Thyroid gland (tissue), 4 donors: ENCODE results near the gene HYAL2. TPM values are rescaled to one million over a fixed set of nuclear protein-coding genes. Genes with fewer than 3 reads are reported as not detected.

Source experiments
- DNase-seq, 2 donors: peaks; one replicate each; pipeline ENCODE4 v3.0.0-alpha.2; 2019
- H3K27ac ChIP-seq, 3 donors: fragments of 200-600 bp; sonication (generic); 1 replicate in 2 of 3; 2 replicates in 1 of 3; pipeline ENCODE4 v1.5.1; 2016 to 2019; ENCODE audit warnings: mild to moderate bottlenecking in 1 of 3, moderate library complexity in 1 of 3
- H3K27me3 ChIP-seq: fragments of 200-600 bp; sonication (generic); one replicate; pipeline ENCODE4 v1.5.1; 2019
- H3K36me3 ChIP-seq, 2 donors: fragments of 200-600 bp; sonication (generic); one replicate each; pipeline ENCODE4 v1.5.1; 2016 to 2019
- H3K4me1 ChIP-seq, 2 donors: fragments of 200-600 bp; sonication (generic); one replicate each; pipeline ENCODE4 v1.5.1; 2017 to 2019
- H3K4me3 ChIP-seq, 3 donors: fragments of 200-600 bp; sonication (generic); replicated peaks in 1 of 3; 1 replicate in 2 of 3; 2 replicates in 1 of 3; pipeline ENCODE4 v1.5.1; 2016; ENCODE audit warnings: mild to moderate bottlenecking in 1 of 3
- H3K9me3 ChIP-seq: fragments of 200-600 bp; sonication (generic); one replicate; pipeline ENCODE4 v1.5.1; 2017
- CTCF ChIP-seq, 6 experiments: fragments of 200-600 bp in 3 of 6; fragments of 450-650 bp in 3 of 6; sonication (generic) in 3 of 6; IDR thresholded peaks; one replicate each; pipeline ENCODE4 v1.5.1; 2016 to 2019; ENCODE audit warnings: antibody characterized with exemption in 6 of 6, mild to moderate bottlenecking in 2 of 6, inconsistent platforms in 1 of 6, moderate library complexity in 1 of 6
- POLR2A ChIP-seq, 2 donors: fragments of 450-650 bp; IDR thresholded peaks; one replicate each; pipeline ENCODE4 v1.6.1; 2017; ENCODE audit warnings: antibody characterized with exemption in 2 of 2, mild to moderate bottlenecking in 2 of 2, moderate library complexity in 1 of 2
- WGBS, 2 donors: methylation state at CpG; one replicate each; pipeline ENCODE4 v1.1.5; 2017; 5-methylcytosine and 5-hydroxymethylcytosine counted together
- intact Hi-C: fragments of 100-400 bp; cut with DNase I; formaldehyde crosslinking; loops from one replicate; pipeline ENCODE4 v1.15.1; 2023
- total RNA-seq, 4 donors: library from RNA; depleted of rRNA; stranded (reverse); fragments of >200 nt; gene quantifications; one replicate each; pipeline ENCODE4 v1.2.3, GENCODE V29; 2016

The HYAL2 gene
- total RNA-seq, 4 donors from 2014 or later = 133 to 206 (median 158) TPM

DNA sequence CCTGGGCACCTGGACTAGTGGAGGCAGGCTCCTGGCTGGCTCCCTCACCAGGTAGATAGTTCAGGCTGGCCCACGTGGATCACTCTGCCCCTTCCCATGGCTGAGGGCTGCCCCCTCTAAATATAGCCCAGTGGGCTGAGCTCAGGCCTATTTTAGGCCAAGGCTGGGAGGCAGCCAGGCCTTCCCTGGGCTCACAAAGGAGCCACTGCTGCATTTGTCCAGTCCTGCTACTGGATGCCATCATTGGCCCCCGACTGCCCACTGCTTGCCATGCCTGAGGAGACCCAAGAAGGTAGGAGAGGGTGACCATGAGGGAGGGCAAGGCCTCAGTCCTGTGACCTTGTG, 43.7 kb downstream of the HYAL2 start, which contains the start of gene LSMEM2:
TSS of gene LSMEM2 (plus strand) at position 208 of the 345 bp plus-strand sequence. CDS start at position 235, 27 bp downstream.
- 89% methylated on average over 1 of the region's 2 CpGs; no CpG with 5 or more reads in 1 of the 2 donors for WGBS, 2 donors
- H3K4me3 ChIP-seq = no peak within 1 kb of the TSS
- no peaks in the 10 kb centered on the region for H3K36me3 ChIP-seq
- peaks cover under 1 to 8% of the 10 kb centered on the region in 2 donors for H3K4me1 ChIP-seq
- no peaks in the 10 kb centered on the region for H3K27me3 ChIP-seq
- TF ChIP-seq CTCF (IDR thresholded peaks at IDR 0.05) = no peak
- no peak for TF ChIP-seq POLR2A (IDR thresholded peaks at IDR 0.05)
- H3K27ac ChIP-seq = no peak within 1 kb of the TSS
- intact Hi-C loops = no loop called here
- DNase-seq = no peak
- H3K9me3 ChIP-seq = no peaks in the 10 kb centered on the region

- 77 to 91% methylated on average over 4 of the region's 4 CpGs for WGBS, 2 donors
- no peaks in the 10 kb centered on the region for H3K36me3 ChIP-seq
- no peak for DNase-seq
- H3K9me3 ChIP-seq = no peaks in the 10 kb centered on the region
- H3K27me3 ChIP-seq = no peaks in the 10 kb centered on the region
- no peak overlapping the region for H3K4me3 ChIP-seq
- intact Hi-C loops = no loop called here
- no peak for TF ChIP-seq CTCF (IDR thresholded peaks at IDR 0.05)
- no peak overlapping the region for H3K27ac ChIP-seq
- peaks cover 6 to 14% of the 10 kb centered on the region in 2 donors for H3K4me1 ChIP-seq
Measured at GRCh38 chr3:50278123-50278879, 44.2 kb downstream of the HYAL2 start.

DNA sequence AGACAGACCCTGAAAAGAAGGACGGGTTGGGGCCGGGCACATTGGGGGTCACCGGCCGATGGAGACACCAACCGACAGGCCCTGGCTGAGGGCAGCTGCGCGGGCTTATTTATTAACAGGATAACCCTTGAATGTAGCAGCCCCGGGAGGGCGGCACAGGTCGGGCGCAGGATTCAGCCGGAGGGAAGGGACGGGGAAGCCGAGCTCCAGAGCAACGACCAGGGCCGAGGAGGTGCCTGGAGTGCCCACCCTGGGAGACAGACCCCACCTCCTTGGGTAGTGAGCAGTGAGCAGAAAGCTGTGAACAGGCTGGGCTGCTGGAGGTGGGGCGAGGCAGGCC, 45.8 kb downstream of the HYAL2 start:
- Histone ChIP-seq H3K27ac (no peak overlapping the region), H3K36me3 (no peaks in the 10 kb centered on the region), H3K9me3 (no peaks in the 10 kb centered on the region), H3K4me1 (peaks cover 9 to 23% of the 10 kb centered on the region in 2 donors), H3K27me3 (no peaks in the 10 kb centered on the region), H3K4me3 (no peak overlapping the region)
- DNase-seq = no peak
- intact Hi-C loops = no loop called here
- TF ChIP-seq POLR2A (IDR thresholded peaks at IDR 0.05) = no peak
- TF ChIP-seq CTCF (IDR thresholded peaks at IDR 0.05) = no peak
- WGBS, 2 donors = 82 to 84% methylated on average over 17 of the region's 17 CpGs

- intact Hi-C loops = loop anchor here (2.0 kb wide), 1 partner anchor 81 kb away; no protein-coding TSS in a partner anchor
- H3K36me3 ChIP-seq = no peaks in the 10 kb centered on the region
- H3K27ac ChIP-seq = no peak overlapping the region
- no peaks in the 10 kb centered on the region for H3K9me3 ChIP-seq
- H3K4me1 ChIP-seq = peaks cover 9 to 23% of the 10 kb centered on the region in 2 donors
- no peak for DNase-seq
- WGBS, 2 donors = 40 to 45% methylated on average over 19 to 63 of the region's 79 CpGs
- no peaks in the 10 kb centered on the region for H3K27me3 ChIP-seq
- TF ChIP-seq CTCF (IDR thresholded peaks at IDR 0.05) = no peak
- no peak for TF ChIP-seq POLR2A (IDR thresholded peaks at IDR 0.05)
- H3K4me3 ChIP-seq = no peak overlapping the region
Measured at GRCh38 chr3:50275996-50276761, 46.4 kb downstream of the HYAL2 start.
